Progenitor cell of endocrine pancreas (in vitro differentiated cells): ENCODE data around the gene SH3PXD2B. TPM values are rescaled to one million over a fixed set of nuclear protein-coding genes. Genes with fewer than 3 reads are reported as not detected.

Experiments
- DNase-seq: peaks from one replicate; pipeline ENCODE4 v3.0.0; 2021; ENCODE audit warnings: low spot score; ENCODE audit not compliant: unreplicated experiment
- H3K27ac Mint-ChIP-seq: 2 replicates; pipeline ENCODE4 v1.8.0; 2021; ENCODE audit warnings: mild to moderate bottlenecking, moderate library complexity, mixed read lengths
- H3K27me3 Mint-ChIP-seq: 2 replicates; pipeline ENCODE4 v1.8.0; 2021; ENCODE audit warnings: mixed read lengths
- H3K36me3 Mint-ChIP-seq: 2 replicates; pipeline ENCODE4 v1.8.0; 2022; ENCODE audit warnings: mixed read lengths; ENCODE audit not compliant: insufficient read depth
- H3K4me1 Mint-ChIP-seq: 2 replicates; pipeline ENCODE4 v1.8.0; 2021; ENCODE audit warnings: low read depth, mixed read lengths
- H3K4me3 Mint-ChIP-seq: 2 replicates; pipeline ENCODE4 v1.8.0; 2021; ENCODE audit warnings: low read depth, mild to moderate bottlenecking, moderate library complexity, mixed read lengths
- H3K9me3 Mint-ChIP-seq: 2 replicates; pipeline ENCODE4 v1.8.0; 2021; ENCODE audit warnings: low read depth, mixed read lengths
- total RNA-seq: library from RNA; stranded (reverse); gene quantifications from 2 replicates; pipeline ENCODE4 v1.2.1, GENCODE V29; 2021
- TF ChIP-seq, protein P1 (sequence below): fragments of 200-600 bp; sonication (generic); IDR thresholded peaks from one replicate; pipeline ENCODE4 v1.5.0; 2021; ENCODE audit warnings: antibody characterized with exemption, mild to moderate bottlenecking; ENCODE audit not compliant: unreplicated experiment

The SH3PXD2B gene
- total RNA-seq, 1 donor from 2014 or later, result 79.8 TPM

DNA sequence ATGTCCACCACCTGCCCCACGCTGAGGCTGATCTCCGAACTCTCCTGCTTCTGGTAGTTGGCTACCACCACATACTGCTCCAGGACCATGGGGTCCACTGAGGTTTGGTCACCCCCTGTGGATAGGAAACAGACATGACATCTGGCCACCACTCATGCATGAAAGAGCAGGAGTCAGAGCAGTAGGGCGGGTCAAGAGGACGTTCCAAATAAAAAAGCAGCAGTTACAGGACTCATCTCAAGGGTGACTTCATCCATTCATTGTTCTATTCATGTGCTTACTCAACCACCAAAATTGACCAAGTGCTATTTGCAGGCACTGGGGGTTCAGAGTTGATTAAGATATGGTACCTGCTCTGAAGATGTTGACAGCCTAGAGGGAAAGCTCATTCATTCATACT is 91.6 kb downstream of the SH3PXD2B start:
- TF ChIP-seq, protein P1, sequence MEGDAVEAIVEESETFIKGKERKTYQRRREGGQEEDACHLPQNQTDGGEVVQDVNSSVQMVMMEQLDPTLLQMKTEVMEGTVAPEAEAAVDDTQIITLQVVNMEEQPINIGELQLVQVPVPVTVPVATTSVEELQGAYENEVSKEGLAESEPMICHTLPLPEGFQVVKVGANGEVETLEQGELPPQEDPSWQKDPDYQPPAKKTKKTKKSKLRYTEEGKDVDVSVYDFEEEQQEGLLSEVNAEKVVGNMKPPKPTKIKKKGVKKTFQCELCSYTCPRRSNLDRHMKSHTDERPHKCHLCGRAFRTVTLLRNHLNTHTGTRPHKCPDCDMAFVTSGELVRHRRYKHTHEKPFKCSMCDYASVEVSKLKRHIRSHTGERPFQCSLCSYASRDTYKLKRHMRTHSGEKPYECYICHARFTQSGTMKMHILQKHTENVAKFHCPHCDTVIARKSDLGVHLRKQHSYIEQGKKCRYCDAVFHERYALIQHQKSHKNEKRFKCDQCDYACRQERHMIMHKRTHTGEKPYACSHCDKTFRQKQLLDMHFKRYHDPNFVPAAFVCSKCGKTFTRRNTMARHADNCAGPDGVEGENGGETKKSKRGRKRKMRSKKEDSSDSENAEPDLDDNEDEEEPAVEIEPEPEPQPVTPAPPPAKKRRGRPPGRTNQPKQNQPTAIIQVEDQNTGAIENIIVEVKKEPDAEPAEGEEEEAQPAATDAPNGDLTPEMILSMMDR, result no peak
- H3K9me3 Mint-ChIP-seq, result no peaks in the 10 kb centered on the region
- no peaks in the 10 kb centered on the region for H3K4me1 Mint-ChIP-seq
- H3K36me3 Mint-ChIP-seq, result peaks cover 34% of the 10 kb centered on the region
- no peak overlapping the region for H3K27ac Mint-ChIP-seq
- H3K4me3 Mint-ChIP-seq, result no peak overlapping the region
- DNase-seq, result no peak
- no peaks in the 10 kb centered on the region for H3K27me3 Mint-ChIP-seq

DNA sequence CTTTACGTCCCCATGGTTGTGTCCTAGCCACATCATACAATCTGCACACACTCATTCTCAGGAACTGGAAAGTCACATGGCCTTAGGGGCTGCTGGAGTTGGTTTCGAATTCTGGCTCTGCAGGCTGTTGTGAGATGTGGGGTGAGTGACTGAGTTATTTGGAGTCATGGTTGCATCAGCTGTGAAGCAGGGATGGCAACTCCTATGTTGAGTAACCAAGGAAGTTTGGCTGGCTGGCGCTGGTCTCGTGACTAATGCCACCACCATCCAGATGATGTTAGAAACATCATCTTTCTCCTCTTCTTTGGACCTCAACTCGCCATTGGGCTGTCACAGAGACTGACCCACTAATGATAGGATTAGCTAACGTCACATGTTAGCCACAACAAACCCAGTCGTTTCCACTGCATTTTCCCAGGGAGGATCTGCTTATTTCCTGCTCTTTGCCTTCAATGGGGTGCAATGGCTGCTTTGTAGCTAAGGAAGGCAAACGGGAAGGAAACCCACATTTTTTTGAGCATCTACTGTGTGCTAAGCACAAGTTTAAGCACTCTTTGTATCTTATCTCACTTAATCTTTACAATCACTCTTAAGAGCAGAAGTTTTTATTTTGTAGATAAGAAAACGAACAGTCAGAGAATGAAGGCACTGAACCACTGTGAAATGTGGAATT is 92.6 kb downstream of the SH3PXD2B start:
- H3K27me3 Mint-ChIP-seq, result no peaks in the 10 kb centered on the region
- H3K4me3 Mint-ChIP-seq, result no peak overlapping the region
- H3K9me3 Mint-ChIP-seq, result no peaks in the 10 kb centered on the region
- TF ChIP-seq, protein P1, result no peak
- no peak for DNase-seq
- H3K27ac Mint-ChIP-seq, result no peak overlapping the region
- no peaks in the 10 kb centered on the region for H3K4me1 Mint-ChIP-seq
- H3K36me3 Mint-ChIP-seq, result peaks cover 40% of the 10 kb centered on the region

DNA sequence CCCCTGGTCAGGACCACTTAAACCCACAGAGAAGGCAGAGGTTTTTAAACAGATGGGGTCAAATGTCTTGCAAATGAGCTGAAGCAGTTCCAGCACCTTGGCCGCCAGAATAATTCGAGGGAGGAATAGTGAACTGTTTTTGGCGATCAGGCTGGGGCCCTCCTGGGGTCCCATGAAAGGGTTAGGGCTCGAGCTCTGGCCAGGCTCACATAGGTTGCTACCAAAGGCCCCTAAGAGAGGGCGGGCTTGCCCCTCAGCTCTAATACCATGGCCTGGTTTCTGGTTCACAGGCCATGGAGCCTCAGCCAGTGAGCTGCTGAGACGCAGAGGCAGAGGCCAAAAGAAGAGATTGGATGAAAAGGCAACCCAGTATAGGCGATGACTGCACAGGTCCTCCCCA is 96.0 kb downstream of the SH3PXD2B start:
- peaks cover 40% of the 10 kb centered on the region for H3K36me3 Mint-ChIP-seq
- TF ChIP-seq, protein P1, result no peak
- H3K27ac Mint-ChIP-seq, result no peak overlapping the region
- DNase-seq, result no peak
- no peak overlapping the region for H3K4me3 Mint-ChIP-seq
- no peaks in the 10 kb centered on the region for H3K9me3 Mint-ChIP-seq
- H3K27me3 Mint-ChIP-seq, result no peaks in the 10 kb centered on the region
- peaks cover 23% of the 10 kb centered on the region for H3K4me1 Mint-ChIP-seq

DNA sequence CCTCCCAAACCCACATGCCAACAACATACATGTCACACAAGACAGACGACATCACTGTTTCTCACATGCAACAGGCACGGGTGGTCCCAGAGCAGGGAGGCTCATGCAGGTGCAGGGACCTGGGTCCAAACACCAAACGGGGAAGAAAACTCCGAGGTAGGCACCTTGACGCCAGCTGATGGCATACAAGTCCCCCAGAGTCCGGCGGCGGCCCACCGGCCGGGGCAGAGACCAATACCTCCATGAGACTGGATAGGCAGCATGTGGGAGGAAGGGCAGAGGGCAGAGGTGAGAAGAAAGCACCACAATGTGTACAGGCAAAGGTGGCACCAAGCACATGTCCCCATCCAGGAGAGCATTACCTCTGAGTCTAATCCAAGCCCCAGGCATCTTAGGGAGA is 97.8 kb downstream of the SH3PXD2B start:
- no peak for DNase-seq
- TF ChIP-seq, protein P1, result no peak
- Mint-ChIP-seq H3K27ac (peak overlapping the region; percentile 93), H3K4me1 (peaks cover 35% of the 10 kb centered on the region), H3K4me3 (no peak overlapping the region), H3K9me3 (no peaks in the 10 kb centered on the region), H3K36me3 (peaks cover 44% of the 10 kb centered on the region), H3K27me3 (no peaks in the 10 kb centered on the region)

DNA sequence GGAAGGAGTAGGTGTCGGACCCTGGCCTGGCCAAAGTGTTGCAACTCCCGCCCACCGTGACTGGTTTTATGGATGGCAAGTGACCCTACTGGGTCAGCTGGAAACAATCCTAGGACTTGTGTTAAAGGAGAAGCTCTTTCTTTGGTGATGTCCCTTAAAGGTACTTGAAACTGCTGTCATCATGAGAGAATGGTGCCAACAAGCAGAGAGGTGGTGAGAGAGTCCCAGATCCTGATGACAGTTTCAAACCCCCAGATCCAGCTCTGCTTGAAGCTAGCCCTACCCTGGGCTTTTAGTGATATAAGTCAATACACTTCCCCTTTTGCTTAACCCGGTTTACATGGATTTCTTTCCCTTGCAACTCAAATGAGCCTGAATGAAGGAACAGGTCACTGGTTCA is 98.3 kb downstream of the SH3PXD2B start:
- Mint-ChIP-seq H3K9me3 (no peaks in the 10 kb centered on the region), H3K36me3 (peaks cover 45% of the 10 kb centered on the region), H3K27ac (peak overlapping the region; percentile 93), H3K4me3 (no peak overlapping the region), H3K4me1 (peaks cover 38% of the 10 kb centered on the region), H3K27me3 (no peaks in the 10 kb centered on the region)
- DNase-seq, result no peak
- TF ChIP-seq, protein P1, result no peak
